ENCODE measurements around the gene PKLR. TPM values are rescaled to one million over a fixed set of nuclear protein-coding genes. Genes with fewer than 3 reads are reported as not detected.

The PKLR gene
- total RNA-seq, 1 experiment from 2014 or later, result 0.17 TPM

- peaks cover 7 to 15% of the 10 kb centered on the region in 2 experiments; a peak in 3 of 4 replicates for H3K4me1 ChIP-seq (ENCODE audit: control insufficient read depth in 1 of 2, insufficient read depth in 2 of 2, low read length in 2 of 2)
- ChIA-PET POLR2A (interaction anchor here (1.0 to 2.1 kb wide), 2 partner anchors 11 to 12 kb away, joined by 3 to 19 read pairs; partner anchors contain the start of gene CLK2), RAD21 (ENCODE audit: low non-redundant PET in 1 of 2, low total read pairs in 2 of 2, uncharacterized antibody in 2 of 2, unreplicated experiment in 2 of 2) (interaction anchor here in 1 of 2 experiments (1.2 kb wide), 1 partner anchor 11 kb away, joined by 3 read pairs; no protein-coding TSS in a partner anchor), CTCF (interaction anchor here (1.5 to 1.7 kb wide), 2 partner anchors 10 to 62 kb away, joined by 3 to 13 read pairs; no protein-coding TSS in a partner anchor)
- peak overlapping the region; percentile 93 for H3K4me2 ChIP-seq (ENCODE audit: low read length)
- peak overlapping the region; percentile 68 for H3K9ac ChIP-seq (ENCODE audit: low read length)
- H3K79me2 ChIP-seq (ENCODE audit: insufficient read depth, low read length), result peaks cover 17% of the 10 kb centered on the region
- no peak overlapping the region for H2AFZ ChIP-seq (ENCODE audit: low read depth, low read length, poor library complexity, severe bottlenecking)
- TF ChIP-seq CTCF (IDR thresholded peaks at IDR 0.05 in 2 of 3, conservative IDR thresholded peaks at IDR 0.05 in 1 of 3; ENCODE audit: borderline replicate concordance in 1 of 3, insufficient read depth in 1 of 3, low read depth in 2 of 3, low read length in 2 of 3), result peak in 2 of 3 experiments; percentile 7 to 27; a peak in 1 of 6 replicates
- no peak for TF ChIP-seq CEBPB (IDR thresholded peaks at IDR 0.05; ENCODE audit: low read depth)
- H3K27ac ChIP-seq (ENCODE audit: low read depth, low read length), result peak overlapping the region; percentile 68
- peaks cover 33 to 44% of the 10 kb centered on the region in 2 experiments; a peak in 3 of 4 replicates for H3K36me3 ChIP-seq (ENCODE audit: control insufficient read depth in 1 of 2, insufficient read depth in 2 of 2, low read length in 2 of 2)
- intact Hi-C loops (cut with micrococcal nuclease), result no loop called here
- H3K9me2 ChIP-seq (ENCODE audit: insufficient read depth), result no peaks in the 10 kb centered on the region
- H3K9me3 ChIP-seq (ENCODE audit: control insufficient read depth in 1 of 2, insufficient read depth in 1 of 2, low read depth in 1 of 2, low read length in 2 of 2), result no peaks in the 10 kb centered on the region
- H3K27me3 ChIP-seq (ENCODE audit: insufficient read depth, low read length), result no peaks in the 10 kb centered on the region
- no peaks in the 10 kb centered on the region for H4K20me1 ChIP-seq (ENCODE audit: insufficient read depth)
- BruUV-seq (replicated peaks), result no TSS peak
- ATAC-seq (peak; percentile 1; the same call in 1 of the 2 replicates), DNase-seq (ENCODE audit: low read depth, low spot score) (no peak)
- peak overlapping the region; percentile 92 to 94 for H3K4me3 ChIP-seq (replicated peaks in 1 of 2; ENCODE audit: low read depth in 1 of 2, low read length in 2 of 2)
These were observed 39.8 kb downstream of the PKLR start for GRCh38 chr1:155261493-155261851.

- intact Hi-C loops (cut with micrococcal nuclease), result no loop called here
- peaks cover 17% of the 10 kb centered on the region for H3K79me2 ChIP-seq (ENCODE audit: insufficient read depth, low read length)
- ChIA-PET POLR2A (no interaction called here), CTCF (interaction anchor here (0.7 to 2.6 kb wide), 3 partner anchors 9 to 63 kb away, joined by 3 to 18 read pairs (median 3); no protein-coding TSS in a partner anchor), RAD21 (ENCODE audit: low non-redundant PET in 1 of 2, low total read pairs in 2 of 2, uncharacterized antibody in 2 of 2, unreplicated experiment in 2 of 2) (no interaction called here)
- peaks cover 10 to 24% of the 10 kb centered on the region in 2 experiments; a peak in 3 of 4 replicates for H3K4me1 ChIP-seq (ENCODE audit: control insufficient read depth in 1 of 2, insufficient read depth in 2 of 2, low read length in 2 of 2)
- no TSS peak for BruUV-seq (replicated peaks)
- H3K9me3 ChIP-seq (ENCODE audit: control insufficient read depth in 1 of 2, insufficient read depth in 1 of 2, low read depth in 1 of 2, low read length in 2 of 2), result no peaks in the 10 kb centered on the region
- no peak overlapping the region for H3K4me3 ChIP-seq (replicated peaks in 1 of 2; ENCODE audit: low read depth in 1 of 2, low read length in 2 of 2)
- H2AFZ ChIP-seq (ENCODE audit: low read depth, low read length, poor library complexity, severe bottlenecking), result no peak overlapping the region
- H4K20me1 ChIP-seq (ENCODE audit: insufficient read depth), result no peaks in the 10 kb centered on the region
- no peak overlapping the region for H3K9ac ChIP-seq (ENCODE audit: low read length)
- H3K9me2 ChIP-seq (ENCODE audit: insufficient read depth), result no peaks in the 10 kb centered on the region
- H3K4me2 ChIP-seq (ENCODE audit: low read length), result no peak overlapping the region
- no peak for DNase-seq (ENCODE audit: low read depth, low spot score)
- H3K27ac ChIP-seq (ENCODE audit: low read depth, low read length), result no peak overlapping the region
- no peak for ATAC-seq
- no peaks in the 10 kb centered on the region for H3K27me3 ChIP-seq (ENCODE audit: insufficient read depth, low read length)
- H3K36me3 ChIP-seq (ENCODE audit: control insufficient read depth in 1 of 2, insufficient read depth in 2 of 2, low read length in 2 of 2), result peaks cover 23 to 34% of the 10 kb centered on the region in 2 experiments; a peak in 3 of 4 replicates
- TF ChIP-seq EZH2phosphoT487 (IDR thresholded peaks at IDR 0.05; ENCODE audit: borderline replicate concordance) (no peak), SIN3A (IDR thresholded peaks at IDR 0.05; ENCODE audit: low read depth) (no peak), CBX3 (IDR thresholded peaks at IDR 0.05; ENCODE audit: low read depth) (no peak), FOSL1 (IDR thresholded peaks at IDR 0.05; ENCODE audit: low read depth) (no peak), EGR1 (IDR thresholded peaks at IDR 0.05; ENCODE audit: low read depth) (no peak), POLR2A (IDR thresholded peaks at IDR 0.05; ENCODE audit: borderline replicate concordance, extremely low read depth, insufficient read depth, insufficient read length) (no peak), ZFX (IDR thresholded peaks at IDR 0.05) (no peak), EZH2 (IDR thresholded peaks at IDR 0.05) (no peak), CTCF (IDR thresholded peaks at IDR 0.05 in 2 of 3, conservative IDR thresholded peaks at IDR 0.05 in 1 of 3; ENCODE audit: borderline replicate concordance in 1 of 3, insufficient read depth in 1 of 3, low read depth in 2 of 3, low read length in 2 of 3) (no peak), ATF3 (IDR thresholded peaks at IDR 0.05) (no peak), CEBPB (IDR thresholded peaks at IDR 0.05; ENCODE audit: low read depth) (no peak), ELF1 (IDR thresholded peaks at IDR 0.05; ENCODE audit: borderline replicate concordance, low read depth) (no peak), RAD21 (IDR thresholded peaks at IDR 0.05; ENCODE audit: low read depth) (no peak), YY1 (IDR thresholded peaks at IDR 0.05; ENCODE audit: extremely low read depth, insufficient replicate concordance, low read depth, low read length) (no peak)
These were observed 41.0 kb downstream of the PKLR start for GRCh38 chr1:155260276-155260675.
